ENCODE results near the gene GSTM2.

- no peak for TF ChIP-seq CTCF (IDR thresholded peaks at IDR 0.05)
- no peak for TF ChIP-seq POLR2A (IDR thresholded peaks at IDR 0.05)
Measured at GRCh38 chr1:109634292-109634691, 33.6 kb upstream of the GSTM2 start.

Measured in heart left ventricle (tissue), 13 donors.